Measurements from ENCODE around the gene IL3RA.

IL3RA gene

DNA sequence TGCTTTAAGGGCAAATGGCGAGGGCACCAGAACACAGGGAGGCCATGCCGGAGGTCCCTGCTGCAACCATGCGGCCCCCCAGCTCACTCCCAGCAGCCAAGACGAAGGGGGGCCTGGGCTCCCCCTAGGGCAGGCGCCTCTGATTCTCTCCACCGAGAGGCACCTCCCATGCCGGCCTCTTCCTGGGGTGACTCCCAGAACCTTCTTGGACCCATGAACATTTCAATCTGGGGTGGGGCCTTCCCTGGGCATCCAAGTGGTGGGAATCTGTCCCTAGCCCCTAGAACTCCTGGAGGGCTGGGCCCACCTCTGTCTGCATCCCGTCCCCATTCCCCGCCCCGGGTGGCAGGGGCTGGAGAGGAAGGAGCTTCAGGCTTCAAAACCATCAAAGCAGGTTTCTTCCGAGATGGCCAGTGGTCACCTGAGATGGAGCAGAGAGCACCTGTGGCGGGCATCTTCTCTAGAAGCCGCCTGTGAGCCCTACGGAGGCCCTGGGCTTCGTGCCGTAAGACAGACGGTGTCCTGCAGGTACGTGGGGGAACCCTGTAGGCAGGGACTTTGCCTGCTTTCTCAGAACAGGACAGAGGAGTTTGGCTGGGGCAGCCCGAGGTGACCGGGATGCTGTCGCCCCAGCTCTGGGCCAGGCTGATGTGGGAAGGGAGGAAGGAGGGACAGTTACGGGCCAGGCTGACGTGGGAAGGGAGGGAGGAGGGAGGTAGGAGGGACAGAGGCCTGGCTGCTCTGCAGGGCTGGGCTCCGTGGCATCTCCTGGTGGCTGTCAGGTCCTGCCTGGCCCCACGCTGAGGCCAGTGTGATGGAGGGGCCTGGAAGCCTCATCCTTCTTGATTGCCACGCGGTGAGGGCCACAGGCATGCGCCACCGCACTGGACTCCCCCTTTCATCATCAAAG, 62.1 kb downstream of the IL3RA start:
- TF ChIP-seq GATA3 (IDR thresholded peaks at IDR 0.05; ENCODE audit: low read depth, low read length) (no peak), GATA2 (IDR thresholded peaks at IDR 0.05; ENCODE audit: low read depth, low read length) (no peak)

- no peak for TF ChIP-seq GATA3 (IDR thresholded peaks at IDR 0.05; ENCODE audit: low read depth, low read length)
- no peak for TF ChIP-seq GATA2 (IDR thresholded peaks at IDR 0.05; ENCODE audit: low read depth, low read length)
Measured at GRCh38 chrX:1400049-1400448, 63.5 kb downstream of the IL3RA start.

DNA sequence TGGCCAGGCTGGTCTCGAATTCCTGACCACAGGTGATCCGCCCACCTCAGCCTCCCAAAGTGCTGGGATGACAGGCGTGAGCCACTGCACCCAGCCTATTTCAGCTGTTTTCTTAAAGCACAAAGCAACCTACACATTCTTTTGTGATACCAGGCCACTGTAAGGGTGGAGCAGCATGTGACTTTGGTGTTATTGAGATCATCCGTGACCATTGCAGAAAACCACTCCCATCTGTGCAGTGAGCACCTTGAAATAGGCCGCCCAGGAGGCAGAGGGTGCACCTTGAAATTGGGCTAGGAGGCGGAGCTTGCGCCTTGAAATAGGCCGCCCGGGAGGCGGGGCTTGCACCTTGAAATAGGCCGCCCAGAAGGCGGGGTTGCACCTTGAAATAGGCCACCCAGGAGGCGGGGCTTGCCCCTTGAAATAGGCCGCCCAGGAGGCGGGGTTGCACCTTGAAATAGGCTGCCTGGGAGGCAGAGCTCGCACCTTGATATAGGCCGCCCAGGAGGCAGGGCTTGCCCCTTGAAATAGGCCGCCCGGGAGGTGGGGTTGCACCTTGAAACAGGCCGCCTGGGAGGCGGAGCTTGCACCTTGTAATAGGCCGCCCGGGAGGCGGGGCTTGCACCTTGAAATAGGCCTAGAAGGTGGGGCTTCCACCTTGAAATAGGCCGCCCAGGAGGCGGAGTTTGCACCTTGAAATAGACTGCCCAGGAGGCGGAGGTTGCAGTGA, 64.3 kb downstream of the IL3RA start:
- no peak for TF ChIP-seq GATA2 (IDR thresholded peaks at IDR 0.05; ENCODE audit: low read depth, low read length)
- no peak for TF ChIP-seq GATA3 (IDR thresholded peaks at IDR 0.05; ENCODE audit: low read depth, low read length)

DNA sequence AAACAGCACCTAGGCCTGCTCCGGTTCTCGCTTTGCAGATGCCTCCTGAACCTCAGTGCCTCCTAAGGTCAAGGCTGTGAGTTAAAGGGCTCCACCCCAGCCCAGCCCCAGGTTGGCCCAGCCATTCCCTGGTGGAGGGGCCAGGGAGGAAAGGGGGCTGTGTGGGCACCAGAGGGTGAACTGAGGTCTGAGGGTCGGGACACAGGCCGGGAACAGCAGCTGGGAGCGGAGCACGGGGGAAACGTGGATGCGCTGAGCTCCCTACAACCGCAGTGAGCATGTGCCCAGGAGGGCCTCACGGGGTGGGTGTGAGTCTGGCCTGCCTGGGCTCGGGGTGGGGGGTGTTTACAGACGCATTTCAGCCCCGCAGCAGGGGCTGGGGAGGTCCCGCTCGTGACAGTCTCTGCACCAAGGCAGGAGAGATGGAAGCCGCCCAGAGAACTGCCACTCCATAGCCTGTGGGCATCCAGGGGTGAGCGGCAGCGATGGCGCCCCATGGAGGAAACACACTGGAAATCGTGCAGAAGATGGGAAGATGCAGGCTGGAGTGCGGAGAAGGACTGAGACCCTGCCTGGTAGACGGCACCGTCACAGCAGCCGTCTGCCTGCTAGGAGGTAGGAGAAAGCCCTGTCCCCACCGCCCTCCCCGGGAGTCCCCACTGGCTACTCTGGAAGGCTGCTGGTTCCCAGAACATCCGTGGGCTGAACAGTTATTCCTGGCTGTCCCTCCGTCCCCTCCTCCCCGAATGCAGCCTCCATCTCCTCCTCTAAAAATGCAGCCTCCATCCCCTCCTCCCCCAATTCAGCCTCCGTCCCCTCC, 65.2 kb downstream of the IL3RA start:
- TF ChIP-seq GATA2 (IDR thresholded peaks at IDR 0.05; ENCODE audit: low read depth, low read length): no peak
- TF ChIP-seq GATA3 (IDR thresholded peaks at IDR 0.05; ENCODE audit: low read depth, low read length): no peak

DNA sequence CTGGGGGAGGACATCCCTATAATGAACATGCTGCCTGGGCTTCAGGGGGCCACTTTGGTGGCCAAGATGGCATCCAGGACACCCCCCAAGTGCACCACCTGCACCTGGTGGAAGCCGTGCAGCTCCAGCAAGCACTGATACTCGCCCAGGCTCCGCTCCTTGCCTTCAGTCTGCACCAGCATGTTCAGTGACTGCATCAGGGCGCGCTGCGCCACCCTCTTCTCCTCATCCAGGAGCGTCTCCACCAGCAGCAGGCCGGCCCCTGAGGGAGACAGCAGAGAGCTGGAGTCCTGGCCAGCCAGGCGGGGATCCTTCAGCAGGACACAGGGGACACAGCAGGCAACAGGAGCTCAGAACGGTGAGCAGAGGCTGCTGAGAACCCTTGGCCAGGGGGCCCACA, 66.6 kb downstream of the IL3RA start:
- TF ChIP-seq GATA3 (IDR thresholded peaks at IDR 0.05; ENCODE audit: low read depth, low read length): no peak
- TF ChIP-seq GATA2 (IDR thresholded peaks at IDR 0.05; ENCODE audit: low read depth, low read length): no peak

GRCh38 chrX:1407035-1407434, 70.5 kb downstream of the IL3RA start:
- TF ChIP-seq GATA2 (IDR thresholded peaks at IDR 0.05; ENCODE audit: low read depth, low read length): no peak
- no peak for TF ChIP-seq GATA3 (IDR thresholded peaks at IDR 0.05; ENCODE audit: low read depth, low read length)

GRCh38 chrX:1411326-1411725, 74.7 kb downstream of the IL3RA start:
- TF ChIP-seq GATA2 (IDR thresholded peaks at IDR 0.05; ENCODE audit: low read depth, low read length) (no peak), GATA3 (IDR thresholded peaks at IDR 0.05; ENCODE audit: low read depth, low read length) (no peak)

DNA sequence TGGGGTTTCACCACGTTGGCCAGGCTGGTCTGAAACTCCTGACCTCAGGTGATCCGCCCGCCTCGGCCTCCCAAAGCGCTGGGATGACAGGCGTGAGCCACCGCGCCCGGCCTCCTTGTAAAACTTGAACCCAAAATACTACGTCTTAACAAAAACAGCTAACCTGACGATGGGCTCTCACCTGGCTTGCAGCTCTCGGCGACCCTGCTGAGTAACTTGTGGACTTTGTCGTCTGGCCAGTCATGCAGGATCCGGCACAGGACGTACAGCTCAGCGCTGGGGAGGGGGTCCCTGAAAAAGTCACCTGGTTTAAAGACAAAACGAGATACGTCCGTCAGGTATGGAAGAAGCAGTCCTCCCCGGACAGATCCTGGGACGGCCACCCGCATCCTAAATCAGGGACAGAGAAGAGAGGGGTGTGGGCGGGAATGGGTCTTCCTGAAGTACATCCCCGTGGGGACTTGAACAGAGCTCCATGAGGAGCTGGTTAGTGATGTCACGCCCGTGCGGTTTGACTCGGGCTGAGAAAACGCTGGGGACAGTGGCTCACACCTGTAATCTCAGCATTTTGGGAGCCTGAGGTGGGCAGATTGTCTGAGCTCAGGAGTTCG, 76.1 kb downstream of the IL3RA start:
- TF ChIP-seq GATA2 (IDR thresholded peaks at IDR 0.05; ENCODE audit: low read depth, low read length) (no peak), GATA3 (IDR thresholded peaks at IDR 0.05; ENCODE audit: low read depth, low read length) (no peak)

DNA sequence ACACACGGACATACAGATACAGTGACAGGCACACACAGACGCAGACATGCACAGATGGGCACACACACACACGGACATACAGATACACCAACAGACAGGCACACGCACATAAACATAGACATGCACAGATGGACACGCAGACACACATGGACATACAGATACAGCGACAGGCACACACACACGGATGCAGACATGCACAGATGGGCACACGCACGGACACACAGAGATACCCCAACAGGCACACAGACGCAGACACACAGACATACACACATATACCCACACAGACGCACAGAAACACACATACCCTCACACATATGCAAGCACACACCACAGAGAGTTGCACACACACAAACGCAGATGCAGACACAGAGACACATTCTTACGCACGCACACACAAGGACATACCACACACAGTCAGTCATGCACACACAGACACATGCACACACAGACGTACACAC, 79.8 kb downstream of the IL3RA start:
- no peak for TF ChIP-seq GATA3 (IDR thresholded peaks at IDR 0.05; ENCODE audit: low read depth, low read length)

DNA sequence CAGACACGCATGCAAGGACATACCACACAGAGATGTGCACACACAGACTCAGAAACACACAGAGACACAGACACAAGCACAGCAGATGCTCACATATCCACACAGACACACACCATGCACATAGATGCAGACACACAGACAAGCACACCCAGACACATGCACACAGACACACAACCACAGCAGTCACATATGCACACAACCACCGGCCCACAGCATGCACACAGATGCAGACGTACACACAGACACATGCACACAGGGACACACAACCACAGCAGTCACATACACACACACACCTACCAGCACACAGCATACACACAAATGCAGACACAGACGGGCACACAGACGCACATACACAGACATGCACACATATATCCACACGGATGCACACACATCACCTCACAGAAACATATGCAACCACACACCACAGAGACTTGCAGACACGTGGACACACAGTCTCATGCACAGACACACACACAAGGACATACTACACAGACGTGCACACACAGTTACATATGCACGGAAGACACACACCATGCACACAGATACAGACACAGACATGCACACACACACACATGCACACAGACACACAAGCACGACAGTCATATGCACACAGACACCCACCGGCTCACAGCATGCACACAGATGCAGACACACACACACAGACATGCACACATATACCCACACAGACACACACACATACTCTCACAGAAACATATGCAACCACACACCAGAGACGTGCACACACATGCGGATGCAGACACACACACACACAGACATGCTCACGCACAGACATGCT, 80.6 kb downstream of the IL3RA start:
- TF ChIP-seq GATA3 (IDR thresholded peaks at IDR 0.05; ENCODE audit: low read depth, low read length): no peak
- no peak for TF ChIP-seq GATA2 (IDR thresholded peaks at IDR 0.05; ENCODE audit: low read depth, low read length)

DNA sequence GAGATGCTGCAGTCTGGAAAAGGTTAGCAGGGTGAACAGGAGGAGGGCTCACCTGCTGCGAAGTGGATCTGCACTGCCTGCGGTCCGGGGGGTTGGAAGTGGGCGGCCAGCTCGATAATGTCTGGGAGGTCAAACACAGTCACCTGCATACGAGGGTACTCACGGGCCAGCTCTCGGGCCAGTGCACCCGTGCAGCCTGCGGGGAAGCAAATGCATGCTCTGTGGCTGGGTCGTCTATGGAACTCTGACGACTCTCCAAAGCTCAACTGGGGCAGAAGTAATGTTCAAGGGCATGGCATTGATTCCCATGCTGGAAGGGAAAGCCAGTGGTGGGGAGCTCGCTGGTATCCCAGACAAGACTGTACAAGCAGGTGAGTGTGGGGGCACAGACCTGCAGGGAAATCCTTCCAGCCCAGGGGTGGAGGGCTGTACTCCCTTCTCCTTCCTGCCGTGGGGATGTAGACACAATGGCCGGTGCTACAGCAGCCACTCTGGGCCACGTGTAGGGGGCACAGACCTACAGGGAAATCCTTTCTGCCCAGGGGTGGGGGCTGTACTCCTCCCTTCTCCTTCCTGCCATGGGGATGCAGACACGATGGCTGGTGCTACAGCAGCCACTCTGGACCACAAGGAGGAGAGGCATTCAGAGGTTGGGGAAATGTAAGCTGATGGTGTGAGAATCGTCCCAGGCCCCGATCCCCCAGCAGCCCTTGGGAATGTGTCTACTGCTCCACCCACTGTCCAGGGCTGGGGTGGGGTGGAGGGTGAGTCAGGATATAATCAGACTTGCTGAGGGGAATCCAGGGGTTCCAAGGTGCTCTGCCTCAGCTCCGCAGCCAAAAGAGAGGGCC, 81.6 kb downstream of the IL3RA start:
- TF ChIP-seq GATA3 (IDR thresholded peaks at IDR 0.05; ENCODE audit: low read depth, low read length) (no peak), GATA2 (IDR thresholded peaks at IDR 0.05; ENCODE audit: low read depth, low read length) (no peak)

DNA sequence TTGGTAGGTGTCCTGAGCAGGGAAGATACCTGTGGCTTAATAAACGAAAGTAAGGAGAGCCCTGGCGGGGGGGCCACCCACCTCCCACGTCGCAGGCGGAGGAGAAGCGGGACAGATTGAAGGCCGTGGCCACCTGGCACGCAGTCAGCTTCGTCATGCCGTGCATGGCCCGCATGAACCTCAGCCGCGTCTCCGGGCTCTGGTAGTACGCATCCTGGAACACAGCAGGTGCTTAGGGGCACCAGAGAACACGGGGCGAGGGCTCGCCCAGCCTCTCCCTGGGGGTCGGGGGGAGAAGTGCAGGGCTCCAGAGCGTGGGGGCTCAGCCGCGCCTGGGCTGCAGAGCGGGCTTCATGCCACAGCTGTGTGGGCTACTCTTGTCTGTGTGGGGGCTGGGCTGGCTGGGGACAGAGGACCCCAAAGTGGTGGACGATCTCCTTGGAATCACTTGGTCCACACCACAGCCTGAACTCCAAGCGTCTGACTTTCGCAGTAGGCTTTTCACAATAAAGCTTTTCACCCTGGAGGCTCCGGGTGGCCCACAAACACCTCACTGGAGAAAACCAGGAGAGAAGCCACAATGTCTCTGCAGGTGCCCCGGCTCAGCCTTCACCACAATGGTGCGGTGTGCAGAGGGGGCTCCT, 82.4 kb downstream of the IL3RA start:
- TF ChIP-seq GATA3 (IDR thresholded peaks at IDR 0.05; ENCODE audit: low read depth, low read length) (no peak), GATA2 (IDR thresholded peaks at IDR 0.05; ENCODE audit: low read depth, low read length) (no peak)
